ENCODE data around the gene CREB5.
A peak's percentile ranks its signal among the peaks of the same experiment; 100 is the strongest.

Gene CREB5

DNA sequence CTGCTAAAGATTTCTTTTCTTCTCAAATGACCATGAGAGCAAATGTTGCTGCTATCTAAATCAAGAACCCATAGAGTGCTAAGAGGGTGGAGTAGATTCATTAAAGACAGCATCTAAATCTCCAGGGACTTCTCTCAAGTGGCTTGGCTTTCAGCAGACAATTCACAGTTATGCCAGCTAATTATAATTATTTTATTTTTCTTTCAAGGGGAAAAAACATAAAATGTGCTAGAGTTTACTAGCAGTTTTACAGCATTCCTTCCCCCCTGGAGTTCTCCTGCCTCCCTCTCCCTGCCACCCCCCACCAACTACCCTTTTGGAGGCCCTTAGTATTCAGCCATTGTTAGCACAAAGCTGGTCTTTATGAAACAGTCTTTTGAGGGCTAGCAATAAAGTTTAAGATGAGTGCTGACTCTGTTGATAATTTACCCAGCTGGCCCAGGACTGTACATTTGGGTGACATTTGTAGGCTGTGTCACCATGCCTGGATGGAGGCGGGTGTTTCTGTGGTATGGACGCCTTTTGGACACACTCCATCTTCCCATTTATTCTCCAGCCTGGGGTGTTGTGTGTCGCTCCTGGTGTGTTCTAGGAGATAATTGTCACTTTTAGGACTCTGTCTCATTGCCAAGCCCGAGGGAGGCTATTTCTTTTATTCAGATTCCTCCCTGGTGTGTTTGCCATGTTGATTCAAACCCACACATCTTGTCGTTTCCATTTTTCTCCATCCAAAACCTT is 160.2 kb downstream of the CREB5 start:
- peak overlapping the region; percentile 36 for H3K27ac ChIP-seq
- no peak for TF ChIP-seq CTCF (conservative IDR thresholded peaks at IDR 0.05)

DNA sequence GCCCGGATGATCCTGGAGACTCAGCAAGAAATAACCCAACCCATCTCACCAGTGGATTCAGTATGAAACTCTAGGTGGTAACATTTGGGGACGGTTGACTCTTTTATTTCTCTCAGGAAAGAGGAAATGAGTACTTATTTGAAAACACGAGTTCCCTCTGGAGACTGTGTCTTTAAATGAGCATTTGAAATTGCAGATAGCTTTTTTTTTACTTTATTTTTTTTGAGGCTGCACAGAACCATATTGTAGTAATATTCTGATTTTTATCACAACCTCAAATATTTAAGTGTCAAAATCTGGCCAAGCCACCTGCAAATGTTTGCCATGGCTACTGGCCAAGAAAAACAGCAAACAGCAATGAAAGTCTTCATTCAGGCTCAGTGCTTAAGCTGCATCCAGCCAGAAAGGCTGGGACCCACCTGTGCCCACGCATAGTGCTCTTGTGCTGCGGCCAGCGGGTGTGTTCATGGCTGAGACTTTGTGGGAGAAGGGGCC is 160.8 kb downstream of the CREB5 start:
- H3K27ac ChIP-seq = peak overlapping the region; percentile 36
- TF ChIP-seq CTCF (conservative IDR thresholded peaks at IDR 0.05) = no peak

DNA sequence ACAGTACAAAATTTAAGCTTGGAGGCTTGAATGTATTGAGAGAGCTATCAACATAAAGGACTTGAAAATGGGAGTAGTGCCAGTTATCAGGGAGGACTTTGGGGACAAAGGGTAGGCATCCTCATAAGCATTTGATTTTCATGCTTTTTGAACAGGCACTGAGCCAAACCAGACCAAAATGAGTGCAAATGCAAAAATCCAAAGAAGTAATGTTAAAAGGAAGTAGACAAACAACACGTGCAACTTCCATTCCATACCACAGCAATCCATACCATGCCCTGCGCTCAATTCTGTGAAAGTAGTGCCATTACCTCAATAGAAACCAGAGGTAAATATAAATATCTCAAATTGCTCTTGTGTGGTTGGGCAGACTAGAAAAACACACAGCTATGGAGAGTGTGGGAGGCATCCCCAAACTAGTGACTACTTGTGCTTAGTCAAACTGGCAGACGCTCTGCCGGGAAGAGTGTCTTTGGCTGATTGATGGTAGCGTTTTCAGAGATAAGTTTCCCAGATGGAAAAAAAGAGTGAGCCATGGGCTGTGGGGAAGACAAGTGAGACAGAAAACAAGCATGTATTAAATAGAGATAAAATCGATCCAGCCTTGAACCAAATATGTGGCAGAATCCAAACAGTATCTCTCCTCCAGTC is 161.5 kb downstream of the CREB5 start:
- peak overlapping the region; percentile 36 for H3K27ac ChIP-seq
- TF ChIP-seq CTCF (conservative IDR thresholded peaks at IDR 0.05) = no peak

GRCh38 chr7:28575241-28575643 is 162.9 kb downstream of the CREB5 start:
- no peak overlapping the region for H3K27ac ChIP-seq
- TF ChIP-seq CTCF (conservative IDR thresholded peaks at IDR 0.05) = no peak

- no peak for TF ChIP-seq CTCF (conservative IDR thresholded peaks at IDR 0.05)
- H3K27ac ChIP-seq = no peak overlapping the region
These were observed 164.3 kb downstream of the CREB5 start for GRCh38 chr7:28576656-28577055.

GRCh38 chr7:28579571-28579970 is 167.3 kb downstream of the CREB5 start:
- no peak overlapping the region for H3K27ac ChIP-seq
- no peak for TF ChIP-seq CTCF (conservative IDR thresholded peaks at IDR 0.05)

GRCh38 chr7:28580665-28581064 is 168.3 kb downstream of the CREB5 start:
- no peak overlapping the region for H3K27ac ChIP-seq
- no peak for TF ChIP-seq CTCF (conservative IDR thresholded peaks at IDR 0.05)

Data from VCaP (cell line).